ENCODE results near the gene PFKP.

The PFKP gene

DNA sequence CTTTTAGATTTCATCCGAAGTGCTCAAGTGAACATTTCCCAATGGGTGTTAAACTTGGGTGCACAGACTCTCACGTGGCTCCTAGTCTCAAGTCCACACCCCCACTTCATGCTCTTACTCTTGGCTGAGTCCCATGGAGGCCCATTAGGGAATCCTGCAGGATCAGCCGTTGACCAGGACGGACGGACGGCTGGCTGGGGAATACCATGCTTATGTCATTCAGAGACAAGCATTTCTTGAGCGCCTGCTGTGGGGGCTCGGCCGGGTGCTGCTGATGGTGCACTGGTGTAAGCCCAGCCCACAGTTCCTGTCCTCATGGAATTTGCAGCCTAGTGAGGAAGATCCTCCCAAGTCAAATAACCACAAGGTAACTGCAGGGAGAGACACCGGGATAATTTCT is 60.6 kb downstream of the PFKP start:
- no peak overlapping the region for H2AFZ ChIP-seq (ENCODE audit: low read depth, low read length, severe bottlenecking)
- peaks cover 7% of the 10 kb centered on the region; the same call in 1 of the 2 replicates for H3K36me3 ChIP-seq (ENCODE audit: low read length)
- no peaks in the 10 kb centered on the region for H3K9me2 ChIP-seq (replicated peaks; ENCODE audit: insufficient read depth, low read length)
- H3K9ac ChIP-seq (ENCODE audit: low read length), result no peak overlapping the region
- H3K9me3 ChIP-seq (ENCODE audit: insufficient read depth, low read length), result no peaks in the 10 kb centered on the region
- H4K20me1 ChIP-seq (ENCODE audit: low read depth, low read length), result no peaks in the 10 kb centered on the region
- H3K79me2 ChIP-seq (ENCODE audit: insufficient read depth, low read length), result no peaks in the 10 kb centered on the region
- H3K27ac ChIP-seq (ENCODE audit: low read depth, low read length), result no peak overlapping the region
- H3K27me3 ChIP-seq (ENCODE audit: low read length), result no peaks in the 10 kb centered on the region
- H3K4me2 ChIP-seq (ENCODE audit: low read depth, low read length, poor library complexity, severe bottlenecking), result no peak overlapping the region
- no peak overlapping the region for H3K4me3 ChIP-seq (ENCODE audit: insufficient read depth, low read length, poor library complexity, severe bottlenecking)
- no peaks in the 10 kb centered on the region for H3F3A ChIP-seq (ENCODE audit: insufficient read depth)
- TF ChIP-seq, protein P1, sequence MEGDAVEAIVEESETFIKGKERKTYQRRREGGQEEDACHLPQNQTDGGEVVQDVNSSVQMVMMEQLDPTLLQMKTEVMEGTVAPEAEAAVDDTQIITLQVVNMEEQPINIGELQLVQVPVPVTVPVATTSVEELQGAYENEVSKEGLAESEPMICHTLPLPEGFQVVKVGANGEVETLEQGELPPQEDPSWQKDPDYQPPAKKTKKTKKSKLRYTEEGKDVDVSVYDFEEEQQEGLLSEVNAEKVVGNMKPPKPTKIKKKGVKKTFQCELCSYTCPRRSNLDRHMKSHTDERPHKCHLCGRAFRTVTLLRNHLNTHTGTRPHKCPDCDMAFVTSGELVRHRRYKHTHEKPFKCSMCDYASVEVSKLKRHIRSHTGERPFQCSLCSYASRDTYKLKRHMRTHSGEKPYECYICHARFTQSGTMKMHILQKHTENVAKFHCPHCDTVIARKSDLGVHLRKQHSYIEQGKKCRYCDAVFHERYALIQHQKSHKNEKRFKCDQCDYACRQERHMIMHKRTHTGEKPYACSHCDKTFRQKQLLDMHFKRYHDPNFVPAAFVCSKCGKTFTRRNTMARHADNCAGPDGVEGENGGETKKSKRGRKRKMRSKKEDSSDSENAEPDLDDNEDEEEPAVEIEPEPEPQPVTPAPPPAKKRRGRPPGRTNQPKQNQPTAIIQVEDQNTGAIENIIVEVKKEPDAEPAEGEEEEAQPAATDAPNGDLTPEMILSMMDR (IDR thresholded peaks at IDR 0.05; ENCODE audit: insufficient read depth, low read length, poor library complexity, severe bottlenecking), result no peak
- TF ChIP-seq EZH2phosphoT487 (conservative IDR thresholded peaks at IDR 0.05; ENCODE audit: low read length), result no peak

- peaks cover 7% of the 10 kb centered on the region for H3K36me3 ChIP-seq (ENCODE audit: low read length)
- no peak overlapping the region for H3K9ac ChIP-seq (ENCODE audit: low read length)
- no peaks in the 10 kb centered on the region for H3K79me2 ChIP-seq (ENCODE audit: insufficient read depth, low read length)
- H4K20me1 ChIP-seq (ENCODE audit: low read depth, low read length), result no peaks in the 10 kb centered on the region
- H3K27ac ChIP-seq (ENCODE audit: low read depth, low read length), result no peak overlapping the region
- H3K9me3 ChIP-seq (ENCODE audit: insufficient read depth, low read length), result no peaks in the 10 kb centered on the region
- TF ChIP-seq, protein P1 (IDR thresholded peaks at IDR 0.05; ENCODE audit: insufficient read depth, low read length, poor library complexity, severe bottlenecking), result no peak
- no peak for TF ChIP-seq EZH2phosphoT487 (conservative IDR thresholded peaks at IDR 0.05; ENCODE audit: low read length)
- no peaks in the 10 kb centered on the region for H3K9me2 ChIP-seq (replicated peaks; ENCODE audit: insufficient read depth, low read length)
- no peak overlapping the region for H3K4me2 ChIP-seq (ENCODE audit: low read depth, low read length, poor library complexity, severe bottlenecking)
- no peak overlapping the region for H2AFZ ChIP-seq (ENCODE audit: low read depth, low read length, severe bottlenecking)
- H3K4me3 ChIP-seq (ENCODE audit: insufficient read depth, low read length, poor library complexity, severe bottlenecking), result no peak overlapping the region
- H3F3A ChIP-seq (ENCODE audit: insufficient read depth), result no peaks in the 10 kb centered on the region
- H3K27me3 ChIP-seq (ENCODE audit: low read length), result no peaks in the 10 kb centered on the region
Measured at GRCh38 chr10:3128379-3129130, 61.2 kb downstream of the PFKP start.

GRCh38 chr10:3129581-3130340 is 62.4 kb downstream of the PFKP start:
- Histone ChIP-seq H4K20me1 (ENCODE audit: low read depth, low read length) (no peaks in the 10 kb centered on the region), H3F3A (ENCODE audit: insufficient read depth) (peaks cover 4% of the 10 kb centered on the region; the same call in 1 of the 2 replicates), H3K9me2 (replicated peaks; ENCODE audit: insufficient read depth, low read length) (no peaks in the 10 kb centered on the region), H3K4me2 (ENCODE audit: low read depth, low read length, poor library complexity, severe bottlenecking) (no peak overlapping the region), H3K27ac (ENCODE audit: low read depth, low read length) (no peak overlapping the region), H3K79me2 (ENCODE audit: insufficient read depth, low read length) (no peaks in the 10 kb centered on the region), H3K4me3 (ENCODE audit: insufficient read depth, low read length, poor library complexity, severe bottlenecking) (no peak overlapping the region), H3K9me3 (ENCODE audit: insufficient read depth, low read length) (no peaks in the 10 kb centered on the region), H3K27me3 (ENCODE audit: low read length) (no peaks in the 10 kb centered on the region), H3K36me3 (ENCODE audit: low read length) (peaks cover 18% of the 10 kb centered on the region), H3K9ac (ENCODE audit: low read length) (no peak overlapping the region), H2AFZ (ENCODE audit: low read depth, low read length, severe bottlenecking) (no peak overlapping the region)
- no peak for TF ChIP-seq EZH2phosphoT487 (conservative IDR thresholded peaks at IDR 0.05; ENCODE audit: low read length)
- TF ChIP-seq, protein P1 (IDR thresholded peaks at IDR 0.05; ENCODE audit: insufficient read depth, low read length, poor library complexity, severe bottlenecking), result no peak

All from SU-DHL-6 (cell line).